ACHN (cell line): ENCODE measurements around the gene CCDC9B.

Experiments
- DNase-seq: peaks from one replicate; pipeline ENCODE4 v3.0.0-alpha.2; 2015
- in situ Hi-C: cut with HindIII; loops from 2 replicates; pipeline ENCODE4 v1.10.0; 2017; ENCODE audit warnings: low sequenced_read_pairs, low pct_ligation_motif_present, low pct_unique_long_range_greater_than_20kb

Gene CCDC9B

DNA sequence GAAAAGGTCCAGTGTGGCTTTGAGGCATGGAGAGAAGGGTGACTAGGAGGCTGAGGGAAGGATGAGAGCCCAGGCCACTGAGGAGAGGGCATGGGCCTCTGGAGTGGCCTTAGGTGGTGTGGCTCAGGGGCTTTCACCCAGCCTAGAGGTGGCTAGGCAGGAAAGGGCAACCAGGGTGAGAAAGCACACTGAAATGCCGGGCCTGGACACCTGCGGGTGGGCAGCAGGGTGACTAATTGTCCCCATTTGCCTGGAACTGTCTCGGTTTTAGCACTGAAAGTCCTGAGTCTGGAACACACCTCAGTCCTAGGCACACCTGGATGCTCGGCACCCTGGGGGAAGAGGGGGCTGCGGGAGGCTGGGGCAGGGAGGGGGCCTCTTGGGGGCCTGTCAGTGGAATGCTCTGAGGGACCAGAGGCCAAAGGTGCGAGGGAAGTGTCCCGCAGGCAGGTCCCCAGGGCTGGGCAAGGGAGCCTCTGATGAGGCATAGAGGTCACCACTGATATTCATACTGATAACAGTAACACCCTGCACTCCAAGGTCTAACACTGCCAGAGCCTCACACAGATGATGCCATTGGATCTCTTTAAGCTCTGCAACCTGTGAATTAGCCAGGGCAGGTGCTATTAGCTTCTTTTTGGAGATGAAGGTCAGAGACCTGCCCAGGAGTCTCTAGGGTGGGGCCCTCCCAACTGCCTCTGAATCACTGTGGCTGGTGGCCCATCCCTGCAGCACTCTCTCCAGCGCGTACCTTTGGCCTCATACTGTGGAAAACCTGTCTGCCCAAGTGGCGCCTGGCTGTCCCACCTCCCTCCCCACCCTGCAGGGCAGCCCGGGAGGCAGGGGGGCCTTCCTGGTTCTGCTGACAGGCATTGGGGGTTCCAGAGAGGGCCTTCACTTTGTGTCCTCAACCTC, 7.1 kb upstream of the CCDC9B start:
- no peak for DNase-seq
- in situ Hi-C loops: no loop called here

DNA sequence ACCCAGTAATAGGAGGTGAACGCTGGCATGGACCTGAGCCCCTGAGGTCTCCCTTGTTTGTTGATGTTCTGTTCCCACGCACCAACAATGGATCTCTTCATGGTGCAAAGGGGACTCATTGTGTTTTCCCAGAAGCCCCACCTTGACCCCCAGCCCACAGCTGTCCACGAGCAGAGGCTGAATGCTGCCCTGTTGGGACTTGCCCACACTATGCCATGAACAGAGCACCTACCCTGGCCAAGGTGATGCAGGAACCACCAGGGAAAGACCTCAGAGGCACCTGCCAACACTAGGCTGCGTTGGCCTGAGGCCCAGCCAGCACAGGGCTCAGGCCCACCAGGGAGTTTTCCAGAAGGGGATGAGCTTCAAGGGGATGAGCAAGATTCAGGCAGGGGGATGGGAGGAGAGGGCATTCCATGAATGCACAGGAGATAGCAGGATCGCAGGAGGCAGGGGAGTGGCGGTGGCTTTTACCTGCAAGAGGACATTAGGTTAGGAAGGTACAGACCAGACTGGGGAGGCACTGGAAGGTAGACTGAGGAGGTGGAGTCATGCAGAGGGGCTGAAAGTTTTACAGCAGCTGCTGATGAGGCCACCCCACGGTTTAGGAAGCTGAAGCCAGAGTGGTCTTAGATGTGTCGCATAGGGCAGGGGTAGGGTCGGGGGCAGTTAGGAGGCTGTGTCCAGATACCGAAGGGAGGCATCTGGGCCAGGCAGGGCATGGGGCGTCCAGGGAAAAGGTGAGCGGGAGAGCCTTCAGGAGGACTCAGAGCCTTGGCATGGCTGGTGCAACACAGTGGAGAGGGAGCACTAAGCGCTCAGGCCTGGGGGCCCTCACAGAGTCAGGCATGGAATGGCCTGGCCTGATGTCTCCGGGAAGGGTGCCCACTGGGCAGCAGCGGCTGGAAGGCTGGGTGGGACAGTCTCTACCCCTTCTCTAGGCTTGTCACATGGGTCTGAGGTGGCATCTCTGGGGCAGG, 6.1 kb upstream of the CCDC9B start:
- DNase-seq: no peak

DNA sequence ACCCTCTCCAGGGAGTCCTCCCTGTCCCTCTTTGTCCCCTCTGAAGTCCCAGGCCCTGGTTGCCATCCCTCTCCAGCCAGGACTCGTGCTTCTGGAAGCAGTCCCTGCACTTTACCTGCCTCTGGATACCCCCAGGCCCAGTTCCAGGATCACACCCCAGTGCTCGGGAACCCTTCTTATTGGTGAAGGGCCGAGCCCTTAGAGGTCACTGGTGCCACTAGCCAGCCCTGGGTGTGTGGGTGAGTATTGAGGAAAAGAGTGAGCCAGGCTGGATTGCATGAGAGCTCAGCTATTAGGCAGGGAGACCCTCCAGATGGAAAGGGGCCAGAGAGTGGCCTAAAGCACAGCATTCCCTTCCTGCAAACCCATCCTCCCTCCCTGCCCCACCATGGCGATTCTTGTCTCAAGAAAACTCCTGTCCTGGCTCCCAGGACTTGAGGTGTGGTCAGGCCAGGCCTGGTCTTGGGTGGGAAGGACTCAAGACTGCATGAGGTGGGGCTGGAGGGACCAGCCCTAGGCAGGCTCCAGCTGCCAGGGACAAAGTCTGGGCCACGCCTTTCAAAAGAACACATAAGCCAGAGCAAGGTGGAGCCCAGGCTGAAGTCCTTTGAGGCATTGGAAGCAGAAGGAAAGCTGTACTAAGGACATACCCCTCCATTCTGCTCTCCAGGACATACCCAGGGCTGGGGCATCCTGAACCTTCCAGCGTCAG, 5.3 kb upstream of the CCDC9B start:
- DNase-seq: no peak
- in situ Hi-C loops: no loop called here

More for the DNA sequence above, 6.1 kb upstream of the CCDC9B start:
- in situ Hi-C loops: no loop called here

DNA sequence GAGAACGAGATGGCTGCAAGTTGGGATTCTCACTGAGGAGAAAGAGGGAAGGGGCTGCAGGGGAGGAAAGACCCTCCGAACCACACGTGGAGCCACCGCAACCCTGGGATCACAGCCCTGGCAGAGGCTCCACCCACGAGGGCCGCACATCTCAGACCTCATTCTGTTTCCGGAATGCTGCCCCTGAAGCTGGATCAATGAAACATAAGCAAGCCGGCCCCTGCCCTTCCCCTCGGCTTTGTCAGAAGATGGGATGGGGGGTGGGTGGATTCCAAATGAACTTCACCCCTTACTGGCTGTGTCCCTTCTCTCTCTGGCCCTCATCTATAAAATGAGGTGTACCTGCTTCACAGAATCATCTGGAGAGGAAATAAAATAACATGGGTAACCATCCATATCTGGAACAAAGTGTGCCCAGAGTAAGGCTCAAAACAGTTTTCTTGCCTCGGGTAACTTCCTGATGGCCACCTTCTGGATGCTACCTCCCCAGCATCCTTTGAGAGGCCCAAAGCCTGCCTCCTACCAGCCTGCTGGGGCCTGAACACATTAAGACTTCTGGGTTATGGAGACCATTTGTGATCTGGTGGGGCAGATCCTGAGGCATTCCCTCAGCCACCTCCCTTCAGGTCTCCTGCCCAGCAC, 4.6 kb upstream of the CCDC9B start:
- no peak for DNase-seq
- in situ Hi-C loops: no loop called here

DNA sequence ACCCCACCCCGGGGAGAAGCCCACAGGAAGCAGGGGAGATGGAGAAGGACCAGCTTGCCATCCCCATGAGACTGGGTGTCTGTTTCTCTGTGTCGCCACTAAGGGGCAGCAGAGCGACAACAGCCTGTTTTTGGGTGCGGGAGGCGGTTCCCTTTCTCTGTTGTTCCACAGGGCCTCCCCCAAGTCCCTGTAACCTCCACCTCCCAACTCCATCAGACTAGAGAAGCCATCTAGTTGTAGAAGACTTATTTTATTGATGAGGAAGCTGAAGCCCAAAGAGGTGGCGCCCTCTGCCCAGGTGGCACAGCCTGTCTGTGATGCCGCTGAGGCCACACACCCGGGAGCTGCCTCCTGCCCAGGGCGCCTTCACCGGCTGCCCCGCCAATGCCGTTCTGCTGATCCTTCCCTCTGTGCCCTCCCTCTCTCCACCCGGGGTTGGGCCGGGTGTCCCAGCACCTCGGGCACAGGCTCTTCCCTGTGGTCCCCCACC, 3.9 kb upstream of the CCDC9B start:
- DNase-seq: peak; percentile 58
- in situ Hi-C loops: no loop called here

DNA sequence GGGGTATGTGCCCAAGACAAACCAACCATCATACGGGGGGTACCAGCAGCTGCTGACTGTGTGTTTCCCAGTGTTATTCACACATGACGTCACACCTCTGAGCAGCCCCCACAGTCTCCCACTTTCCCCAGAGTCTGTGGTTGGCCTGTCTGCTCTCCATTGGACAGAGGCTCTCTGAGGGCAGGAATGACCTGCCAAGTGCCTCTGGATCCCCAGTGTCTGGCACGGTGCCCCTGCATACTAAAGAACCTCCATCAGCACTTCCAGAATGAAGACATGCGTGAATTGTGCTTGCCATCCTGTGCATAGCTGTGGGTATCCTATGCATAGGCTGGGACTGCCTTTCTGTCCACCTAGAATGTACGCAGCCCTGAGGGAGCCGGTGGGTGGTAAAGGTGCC, 3.5 kb upstream of the CCDC9B start:
- DNase-seq: no peak
- in situ Hi-C loops: no loop called here

DNA sequence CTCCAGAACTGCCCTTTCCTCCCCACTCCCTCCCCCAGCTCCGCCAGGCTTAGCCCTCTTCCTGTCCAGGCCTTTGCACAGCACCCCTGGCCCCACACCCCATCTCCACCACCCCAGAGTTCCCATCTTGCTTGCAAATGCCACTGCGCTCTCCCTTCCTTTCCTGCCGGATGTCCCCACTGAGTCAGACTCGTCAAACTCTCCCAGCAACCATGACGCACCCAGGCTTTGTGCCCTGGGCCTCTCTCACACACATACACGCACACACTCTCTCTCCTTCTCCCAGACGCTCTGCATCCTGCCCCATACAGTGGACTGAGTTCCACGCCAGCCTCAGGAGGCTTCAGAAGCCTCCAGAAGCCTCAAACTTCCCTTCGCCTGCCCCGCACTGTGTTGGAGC, 2.8 kb upstream of the CCDC9B start:
- no peak for DNase-seq
- in situ Hi-C loops: no loop called here

DNA sequence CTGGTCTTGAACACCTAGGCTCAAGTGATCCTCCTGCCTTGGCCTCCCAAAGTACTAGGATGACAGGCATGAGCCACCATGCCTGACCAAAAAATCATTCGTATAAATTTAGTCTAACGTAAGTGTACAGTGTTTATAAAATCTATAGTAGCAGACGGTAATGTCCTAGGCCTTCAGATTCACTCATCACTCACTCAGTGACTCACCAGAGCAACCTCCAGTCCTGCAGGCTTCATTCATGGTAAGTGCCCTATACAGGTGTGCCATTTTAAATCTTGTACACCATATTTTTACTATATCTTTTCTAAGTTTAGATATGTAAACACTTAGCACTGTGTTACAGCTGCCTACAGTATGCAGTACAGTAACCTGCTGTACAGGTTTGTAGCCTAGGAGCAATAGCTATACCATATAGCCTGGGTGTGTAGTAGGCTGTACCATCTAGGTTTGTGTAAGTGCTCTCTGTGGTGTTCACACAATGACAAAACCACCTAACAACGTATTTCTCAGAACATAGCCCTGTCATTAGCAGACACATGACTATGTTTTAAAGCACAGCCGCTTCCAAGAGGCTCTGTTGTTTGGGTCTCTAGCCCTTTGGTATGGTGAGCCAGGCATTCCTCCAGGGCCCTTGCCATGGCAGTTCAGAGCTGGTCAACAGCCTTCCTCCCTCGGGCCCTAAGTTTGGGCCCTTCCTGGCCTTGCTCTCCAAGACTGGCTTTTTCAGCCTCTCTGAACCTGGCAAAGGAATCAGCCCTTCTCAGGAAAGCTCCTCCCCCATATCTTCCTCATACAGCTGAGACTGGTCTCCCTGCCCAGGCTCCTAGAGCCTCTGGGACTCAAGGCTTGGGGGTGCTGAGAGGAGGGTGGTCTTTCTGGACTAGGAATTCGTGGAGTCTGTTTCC, 1.9 kb upstream of the CCDC9B start:
- DNase-seq: no peak
- in situ Hi-C loops: no loop called here

DNA sequence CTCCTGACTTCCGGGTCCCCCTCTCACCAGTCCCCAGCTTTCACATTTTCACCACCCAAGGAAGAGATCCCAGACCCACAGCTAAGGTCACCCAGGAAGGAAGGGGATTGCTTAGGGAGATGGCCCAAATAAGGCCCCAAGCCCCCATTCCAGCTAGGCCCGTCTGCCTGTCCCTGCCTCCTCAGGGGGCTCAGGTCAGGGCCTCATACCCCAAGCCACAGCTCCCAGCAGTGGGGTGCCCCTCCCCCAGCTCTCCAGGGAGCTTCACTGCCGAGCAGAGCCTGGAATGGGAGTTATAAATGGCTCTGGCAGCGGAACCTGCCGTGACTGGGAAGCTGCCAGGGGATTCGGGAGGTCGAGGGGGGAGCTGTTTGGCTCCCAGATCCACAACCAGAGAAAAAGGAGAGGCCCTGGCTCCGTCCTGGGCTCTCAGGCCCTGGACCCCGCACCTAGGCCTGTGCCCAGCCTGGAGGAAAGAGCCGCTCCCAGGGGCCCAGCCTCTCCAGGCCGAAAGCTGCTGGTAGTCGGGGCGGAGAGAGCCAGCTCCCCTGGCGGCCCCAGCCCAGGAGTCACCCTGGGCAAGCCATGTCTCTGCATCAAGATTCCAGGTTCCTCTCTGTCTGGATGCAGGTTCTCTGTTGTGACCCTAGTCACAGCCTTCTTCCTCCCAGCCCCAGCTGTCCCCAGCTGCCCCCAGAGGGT, 550 bp downstream of the CCDC9B start:
- peak; percentile 55 for DNase-seq
- in situ Hi-C loops: no loop called here

DNA sequence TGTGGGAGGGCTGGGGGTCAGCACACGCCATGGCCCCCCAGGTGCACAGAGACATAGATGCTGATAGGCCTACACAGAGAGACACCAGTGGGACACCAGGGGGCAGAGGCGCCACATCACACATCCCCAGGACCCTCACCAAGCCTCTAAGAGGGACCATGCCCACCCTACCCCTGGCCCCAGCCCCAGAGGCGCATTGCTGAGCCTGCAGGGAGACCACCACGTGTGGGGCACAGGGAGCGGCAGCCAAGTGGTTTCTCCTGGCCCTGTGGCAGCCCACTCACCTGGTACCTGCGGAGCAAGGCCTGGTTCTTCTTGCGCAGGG, 1.2 kb downstream of the CCDC9B start:
- no peak for DNase-seq
- in situ Hi-C loops: no loop called here

DNA sequence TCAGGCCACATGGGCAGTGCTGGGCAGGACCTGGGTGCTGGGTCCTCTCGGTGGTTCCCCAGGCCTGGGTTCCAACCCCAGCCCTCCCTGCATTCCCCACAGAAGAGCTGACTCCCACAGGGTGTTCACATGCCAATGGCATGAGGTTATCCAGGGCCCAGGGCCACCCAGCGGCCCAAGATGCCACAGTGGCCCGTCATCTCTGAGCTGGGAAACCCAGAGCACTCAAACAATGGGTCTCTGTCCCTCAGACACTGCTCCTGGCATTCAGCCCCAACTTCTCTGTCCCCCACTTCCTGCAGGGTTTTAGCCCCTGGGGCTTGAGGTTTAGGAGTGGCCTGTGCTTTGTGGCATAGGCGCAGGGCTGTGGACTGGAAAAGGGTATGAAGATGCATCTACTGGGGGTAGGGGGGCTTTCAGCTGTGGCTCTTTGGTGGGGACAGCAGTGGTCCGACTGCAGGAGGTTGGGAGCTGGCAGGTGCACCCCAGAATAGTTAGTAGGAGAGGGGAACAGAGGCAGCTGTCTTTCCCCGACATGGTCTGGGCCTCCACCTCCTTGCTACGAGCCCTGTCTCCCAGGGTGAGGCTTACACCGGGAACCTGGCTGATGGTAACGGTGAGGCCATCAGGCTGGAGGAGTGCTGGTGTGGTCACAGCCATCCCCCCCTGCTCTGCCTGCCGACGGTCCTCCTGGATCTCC, 1.7 kb downstream of the CCDC9B start:
- in situ Hi-C loops: no loop called here
- peak; percentile 92 for DNase-seq

DNA sequence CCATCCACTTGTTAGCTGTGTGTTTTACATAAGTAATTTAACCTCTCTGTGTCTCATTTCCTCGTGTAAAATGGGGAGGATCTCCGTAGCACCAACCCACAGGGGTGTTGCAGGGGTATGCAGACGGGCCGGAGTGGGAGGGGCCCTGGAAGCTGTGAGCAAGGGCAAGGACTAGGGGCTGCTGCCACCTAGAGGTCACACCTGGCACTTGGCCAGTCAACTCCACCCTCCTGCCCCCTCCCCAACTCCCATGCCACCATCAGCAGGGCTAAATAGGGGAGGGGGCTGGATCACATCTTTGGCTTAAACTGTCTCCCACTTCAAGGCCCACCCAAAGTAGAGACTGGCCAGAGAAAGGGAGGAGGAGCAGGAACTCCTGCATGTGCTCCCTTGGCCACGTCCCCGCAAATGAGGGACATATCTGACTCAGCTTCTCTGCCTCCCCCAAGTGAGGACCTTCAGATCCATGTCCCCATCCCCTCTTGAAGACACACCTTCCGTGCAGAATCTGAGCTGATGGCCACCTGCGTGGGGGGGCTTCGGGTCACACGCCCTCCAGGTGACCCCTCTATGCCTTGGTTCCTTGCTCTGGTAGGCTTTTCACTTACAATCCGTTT, 2.6 kb downstream of the CCDC9B start:
- DNase-seq: peak; percentile 74
- in situ Hi-C loops: no loop called here

DNA sequence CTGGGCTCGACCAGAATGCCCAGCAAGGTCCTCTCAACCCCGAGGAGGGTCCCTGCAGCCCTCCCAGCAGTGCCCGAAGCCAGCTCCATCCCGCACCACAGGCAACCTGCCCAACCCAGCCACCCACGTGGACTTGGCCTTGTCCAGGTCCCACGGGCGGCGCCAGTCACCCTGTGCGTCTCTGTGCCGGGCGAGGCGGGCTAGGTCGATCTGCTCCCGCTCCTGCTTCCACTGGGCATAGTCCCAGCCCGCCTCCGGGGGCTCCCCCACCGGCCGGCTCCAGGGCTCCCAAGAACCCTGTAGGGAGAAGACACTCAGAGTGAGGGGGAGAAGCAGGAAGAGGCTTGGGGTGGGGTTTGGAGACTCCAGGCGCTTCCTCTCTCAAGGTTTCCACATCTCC, 3.1 kb downstream of the CCDC9B start:
- no peak for DNase-seq
- in situ Hi-C loops: no loop called here

DNA sequence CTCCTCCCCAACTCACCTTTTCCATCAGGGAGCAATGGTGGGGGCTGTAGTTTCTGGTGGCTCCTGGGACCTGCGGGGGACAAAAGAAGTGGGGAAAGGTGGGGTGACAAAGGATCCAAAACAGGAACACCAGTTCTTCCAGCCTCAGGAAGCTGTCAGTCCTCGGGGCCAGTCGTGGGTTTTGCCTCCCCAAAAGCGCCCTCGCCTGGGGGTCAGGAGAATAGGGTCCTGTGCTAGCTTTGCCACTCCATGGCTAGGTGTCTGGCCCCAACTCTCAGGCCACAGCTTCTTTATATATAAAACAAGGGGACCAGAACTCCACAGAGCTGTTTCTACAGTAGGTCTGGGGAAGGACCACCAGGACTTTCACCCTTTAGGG, 4.0 kb downstream of the CCDC9B start:
- in situ Hi-C loops: no loop called here
- no peak for DNase-seq

DNA sequence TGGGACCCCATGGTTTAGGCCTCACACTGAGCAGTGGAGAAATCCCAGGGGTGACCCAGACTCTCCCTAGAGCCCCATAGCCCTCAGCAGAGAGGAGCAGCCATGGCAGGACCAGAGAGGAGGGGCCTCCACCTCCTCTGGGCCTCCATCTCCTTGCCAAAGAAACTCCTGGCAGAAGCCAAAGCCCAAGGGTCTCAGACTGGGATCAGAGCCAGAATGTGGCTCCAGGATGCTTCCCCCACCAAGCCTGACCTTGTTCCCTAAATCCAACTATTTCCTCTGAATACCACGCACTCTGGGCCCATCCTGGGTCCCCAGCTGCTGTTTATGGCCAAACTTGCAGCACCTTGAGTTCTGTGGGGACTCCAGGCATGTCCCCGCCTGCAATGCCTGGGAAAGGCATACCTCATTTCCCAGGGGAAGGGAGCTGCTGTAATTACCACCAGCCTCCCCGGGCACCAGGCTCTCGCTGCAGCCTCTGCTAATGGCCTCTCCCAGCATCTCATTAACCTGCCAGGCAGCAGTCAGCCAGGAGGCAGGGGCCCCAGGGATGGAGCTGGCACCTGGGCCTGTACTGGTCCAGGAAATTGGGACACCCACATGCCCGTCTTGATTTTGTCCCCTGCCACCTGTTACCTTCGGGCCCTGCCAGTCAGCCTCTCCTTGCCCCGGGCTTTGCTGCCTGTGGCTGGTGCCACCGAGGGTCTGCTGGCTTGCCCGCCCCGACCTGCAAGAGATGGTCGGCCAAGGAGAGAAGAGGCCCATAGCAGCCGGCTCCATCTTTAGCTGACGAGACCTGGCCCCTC, 4.6 kb downstream of the CCDC9B start:
- in situ Hi-C loops: no loop called here
- DNase-seq: no peak
